ENCODE results near the gene TMOD3.

- TF ChIP-seq, protein P1, sequence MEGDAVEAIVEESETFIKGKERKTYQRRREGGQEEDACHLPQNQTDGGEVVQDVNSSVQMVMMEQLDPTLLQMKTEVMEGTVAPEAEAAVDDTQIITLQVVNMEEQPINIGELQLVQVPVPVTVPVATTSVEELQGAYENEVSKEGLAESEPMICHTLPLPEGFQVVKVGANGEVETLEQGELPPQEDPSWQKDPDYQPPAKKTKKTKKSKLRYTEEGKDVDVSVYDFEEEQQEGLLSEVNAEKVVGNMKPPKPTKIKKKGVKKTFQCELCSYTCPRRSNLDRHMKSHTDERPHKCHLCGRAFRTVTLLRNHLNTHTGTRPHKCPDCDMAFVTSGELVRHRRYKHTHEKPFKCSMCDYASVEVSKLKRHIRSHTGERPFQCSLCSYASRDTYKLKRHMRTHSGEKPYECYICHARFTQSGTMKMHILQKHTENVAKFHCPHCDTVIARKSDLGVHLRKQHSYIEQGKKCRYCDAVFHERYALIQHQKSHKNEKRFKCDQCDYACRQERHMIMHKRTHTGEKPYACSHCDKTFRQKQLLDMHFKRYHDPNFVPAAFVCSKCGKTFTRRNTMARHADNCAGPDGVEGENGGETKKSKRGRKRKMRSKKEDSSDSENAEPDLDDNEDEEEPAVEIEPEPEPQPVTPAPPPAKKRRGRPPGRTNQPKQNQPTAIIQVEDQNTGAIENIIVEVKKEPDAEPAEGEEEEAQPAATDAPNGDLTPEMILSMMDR (IDR thresholded peaks at IDR 0.05) = no peak
- no peak for TF ChIP-seq EZH2 (IDR thresholded peaks at IDR 0.05)
- TF ChIP-seq EZH2phosphoT487 (IDR thresholded peaks at IDR 0.05) = no peak
Measured at GRCh38 chr15:51861557-51862359, 32.3 kb downstream of the TMOD3 start.

Data from neural progenitor cell (in vitro differentiated cells).